PFSK-1 (cell line): ENCODE results near the gene UXS1.

ENCODE experiments used
- FOXP2 ChIP-seq: optimal IDR thresholded peaks from 2 replicates; pipeline ENCODE3; 2011; ENCODE audit warnings: borderline replicate concordance, control low read depth, inconsistent platforms; ENCODE audit not compliant: insufficient read depth; ENCODE audit errors: extremely low read length, extremely low read depth
- POLR2AphosphoS5 ChIP-seq: IDR thresholded peaks from 2 replicates; pipeline ENCODE4 v1.6.1; 2012; ENCODE audit warnings: low read depth, mild to moderate bottlenecking, control low read depth, low read length, moderate library complexity
- REST ChIP-seq, 2 experiments: IDR thresholded peaks; 2 replicates each; pipeline versions ENCODE4 v1.6.1 to v1.8.0; 2011 to 2012; ENCODE audit warnings: low read depth in 2 of 2, low read length in 2 of 2, control low read depth in 1 of 2, inconsistent platforms in 1 of 2, mild to moderate bottlenecking in 1 of 2, moderate library complexity in 1 of 2; ENCODE audit not compliant: insufficient read depth in 1 of 2
- SIN3A ChIP-seq: IDR thresholded peaks from 2 replicates; pipeline ENCODE4 v1.6.1; 2012; ENCODE audit warnings: mild to moderate bottlenecking, low read length, moderate library complexity, borderline replicate concordance; ENCODE audit not compliant: insufficient read depth
- TAF1 ChIP-seq: IDR thresholded peaks from 2 replicates; pipeline ENCODE4 v1.6.1; 2012; ENCODE audit warnings: low read length, control low read depth, borderline replicate concordance; ENCODE audit not compliant: insufficient read depth

UXS1 gene

DNA sequence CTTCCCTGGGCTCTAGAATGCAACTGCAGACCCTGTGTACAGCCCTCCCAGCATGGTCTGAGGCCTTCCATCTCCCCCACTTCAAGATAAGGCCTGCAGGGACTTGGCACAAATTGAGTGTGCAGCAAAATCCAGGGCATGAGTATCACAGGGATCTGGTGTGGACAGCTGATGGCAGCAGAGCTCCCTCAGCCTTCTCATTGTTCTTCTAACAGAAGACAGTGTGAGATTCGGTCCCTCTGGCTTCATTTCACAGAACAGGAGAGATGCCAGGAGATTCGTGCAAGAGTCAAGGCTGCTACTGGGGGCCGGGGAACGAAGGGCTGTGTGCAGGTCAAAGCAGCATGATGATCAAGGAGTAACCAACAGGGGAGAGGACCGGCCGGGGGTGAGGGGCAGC, 85.8 kb downstream of the UXS1 start:
- TF ChIP-seq REST (IDR thresholded peaks at IDR 0.05; ENCODE audit: insufficient read depth in 1 of 2, low read depth in 2 of 2, low read length in 2 of 2) (no peak), TAF1 (no peak), FOXP2 (no peak), POLR2AphosphoS5 (no peak), SIN3A (no peak)

DNA sequence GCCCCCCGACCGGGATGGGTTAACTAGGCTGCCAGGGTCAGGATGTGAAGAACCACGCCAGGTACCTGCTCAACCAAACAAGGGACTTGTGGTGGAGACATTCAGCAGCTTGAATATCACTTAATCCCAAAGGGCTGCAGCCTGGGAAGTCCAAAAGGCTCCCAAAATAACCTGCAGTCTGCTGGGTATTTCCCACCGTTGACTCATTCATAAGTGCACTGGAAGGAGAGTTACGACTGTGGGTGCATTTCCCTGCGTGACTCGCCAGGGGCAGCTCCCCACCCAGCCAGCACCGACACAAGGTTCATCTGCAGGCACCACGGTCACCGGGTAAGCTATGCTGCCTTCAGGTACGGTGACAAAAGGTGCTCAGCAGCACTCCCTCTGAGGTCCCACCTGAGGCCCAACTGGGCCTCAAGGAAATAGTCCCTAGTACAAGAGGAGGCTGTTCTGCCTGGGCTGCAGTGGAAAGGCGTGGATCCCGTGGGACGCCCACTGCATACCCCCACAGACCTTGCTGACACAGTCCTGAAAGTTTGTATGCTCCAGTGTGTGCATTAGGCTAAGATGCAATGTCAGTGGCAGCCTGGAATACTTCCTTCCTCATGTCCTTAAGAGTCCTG, 86.5 kb downstream of the UXS1 start:
- TF ChIP-seq REST (IDR thresholded peaks at IDR 0.05; ENCODE audit: insufficient read depth in 1 of 2, low read depth in 2 of 2, low read length in 2 of 2) (no peak), TAF1 (no peak), POLR2AphosphoS5 (no peak), FOXP2 (no peak), SIN3A (no peak)

DNA sequence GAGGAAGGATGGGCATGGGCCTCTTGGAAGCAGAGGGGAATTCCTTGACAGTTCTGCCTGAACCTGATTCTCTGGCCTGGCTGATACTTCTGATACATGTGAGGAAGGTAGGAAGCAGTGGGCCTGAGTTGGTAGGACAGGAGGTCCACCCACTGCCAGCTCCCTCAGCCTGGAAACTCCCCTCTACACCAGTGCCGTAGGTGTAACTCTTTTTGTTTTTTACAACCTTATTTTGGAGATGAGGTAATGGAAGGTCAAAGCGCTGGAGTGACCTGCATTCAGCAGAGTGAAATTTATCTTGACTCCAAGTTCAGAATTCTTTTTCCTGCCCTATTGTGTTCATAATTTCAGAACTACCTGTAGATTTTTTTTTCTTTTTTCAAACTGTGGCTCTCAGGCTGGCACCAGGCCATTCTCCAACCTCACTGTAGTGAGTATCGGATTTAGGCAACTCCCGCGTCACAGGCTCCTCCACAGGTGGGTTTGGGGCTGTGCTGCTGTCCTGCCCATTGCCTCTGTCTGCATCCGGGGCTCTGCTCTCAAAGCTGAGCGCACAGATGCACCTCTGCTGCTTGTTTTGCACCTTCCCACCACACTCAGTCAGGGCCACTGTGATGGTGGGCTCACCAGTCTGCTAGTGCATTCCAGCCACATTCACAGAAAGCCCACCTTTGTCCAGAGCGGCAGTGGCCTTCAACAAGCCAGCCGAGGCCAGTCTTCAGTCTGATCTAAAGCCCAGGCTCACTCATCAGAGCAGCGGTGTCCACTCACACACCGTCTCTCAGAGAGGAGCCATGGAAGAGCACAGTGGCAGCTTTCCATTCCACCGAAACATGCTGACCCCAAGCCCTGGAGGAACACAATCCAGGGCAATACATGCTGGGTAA, 87.2 kb downstream of the UXS1 start:
- TF ChIP-seq REST (IDR thresholded peaks at IDR 0.05; ENCODE audit: insufficient read depth in 1 of 2, low read depth in 2 of 2, low read length in 2 of 2) (no peak), TAF1 (no peak)

GRCh38 chr2:106105151-106105922, 88.8 kb downstream of the UXS1 start:
- TF ChIP-seq FOXP2 (no peak), TAF1 (no peak), REST (IDR thresholded peaks at IDR 0.05; ENCODE audit: insufficient read depth in 1 of 2, low read depth in 2 of 2, low read length in 2 of 2) (no peak), POLR2AphosphoS5 (no peak), SIN3A (no peak)
